Measurements from ENCODE around the gene LRRC3. TPM values are rescaled to one million over a fixed set of nuclear protein-coding genes. Genes with fewer than 3 reads are reported as not detected.
"Not testable (repeated sequence)": the region's sequence is repeated elsewhere in the genome, so short reads cannot be mapped to it uniquely, and the experiment has no call there.

The LRRC3 gene, protein sequence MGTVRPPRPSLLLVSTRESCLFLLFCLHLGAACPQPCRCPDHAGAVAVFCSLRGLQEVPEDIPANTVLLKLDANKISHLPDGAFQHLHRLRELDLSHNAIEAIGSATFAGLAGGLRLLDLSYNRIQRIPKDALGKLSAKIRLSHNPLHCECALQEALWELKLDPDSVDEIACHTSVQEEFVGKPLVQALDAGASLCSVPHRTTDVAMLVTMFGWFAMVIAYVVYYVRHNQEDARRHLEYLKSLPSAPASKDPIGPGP
- polyA plus RNA-seq (ENCODE audit: insufficient read length in 3 of 3): 1 to 10 TPM; 4.6 to 5.6 (median 5.2) TPM
- long read RNA-seq, donor 1, full-length matches to known transcripts: 2 of 2 reads
- long read RNA-seq, donor 1, partial matches to known transcripts: 0 of 2 reads
- long read RNA-seq, donor 1, other reads (novel, unspliced or antisense): 0 of 2 reads
- long read RNA-seq, donor 2, full-length matches to known transcripts: 1 of 1 reads
- long read RNA-seq, donor 2, partial matches to known transcripts: 0 of 1 reads
- long read RNA-seq, donor 2, other reads (novel, unspliced or antisense): 0 of 1 reads
- long read RNA-seq, donor 3, full-length matches to known transcripts: 3 of 3 reads
- long read RNA-seq, donor 3, partial matches to known transcripts: 0 of 3 reads
- long read RNA-seq, donor 3, other reads (novel, unspliced or antisense): 0 of 3 reads
- long read RNA-seq, donor 4, full-length matches to known transcripts: 2 of 2 reads
- long read RNA-seq, donor 4, partial matches to known transcripts: 0 of 2 reads
- long read RNA-seq, donor 4, other reads (novel, unspliced or antisense): 0 of 2 reads
- long read RNA-seq, donor 5, full-length matches to known transcripts: 4 of 4 reads
- long read RNA-seq, donor 5, partial matches to known transcripts: 0 of 4 reads
- long read RNA-seq, donor 5, other reads (novel, unspliced or antisense): 0 of 4 reads
- long read RNA-seq, donor 6, full-length matches to known transcripts: 2 of 2 reads
- long read RNA-seq, donor 6, partial matches to known transcripts: 0 of 2 reads
- long read RNA-seq, donor 6, other reads (novel, unspliced or antisense): 0 of 2 reads
- long read RNA-seq, donor 7, full-length matches to known transcripts: 7 of 7 reads
- long read RNA-seq, donor 7, partial matches to known transcripts: 0 of 7 reads
- long read RNA-seq, donor 7, other reads (novel, unspliced or antisense): 0 of 7 reads
- long read RNA-seq, donor 8, full-length matches to known transcripts: 1 of 6 reads
- long read RNA-seq, donor 8, partial matches to known transcripts: 5 of 6 reads
- long read RNA-seq, donor 8, other reads (novel, unspliced or antisense): 0 of 6 reads
- long read RNA-seq, donor 9, full-length matches to known transcripts: 1 of 1 reads
- long read RNA-seq, donor 9, partial matches to known transcripts: 0 of 1 reads
- long read RNA-seq, donor 9, other reads (novel, unspliced or antisense): 0 of 1 reads
- long read RNA-seq, donor 10, full-length matches to known transcripts: 1 of 1 reads
- long read RNA-seq, donor 10, partial matches to known transcripts: 0 of 1 reads
- long read RNA-seq, donor 10, other reads (novel, unspliced or antisense): 0 of 1 reads
- long read RNA-seq, donor 11: 0 reads
- long read RNA-seq, donor 12, full-length matches to known transcripts: 2 of 2 reads
- long read RNA-seq, donor 12, partial matches to known transcripts: 0 of 2 reads
- long read RNA-seq, donor 12, other reads (novel, unspliced or antisense): 0 of 2 reads
- long read RNA-seq, donor 13, full-length matches to known transcripts: 2 of 2 reads
- long read RNA-seq, donor 13, partial matches to known transcripts: 0 of 2 reads
- long read RNA-seq, donor 13, other reads (novel, unspliced or antisense): 0 of 2 reads
- long read RNA-seq, donor 14, full-length matches to known transcripts: 4 of 4 reads
- long read RNA-seq, donor 14, partial matches to known transcripts: 0 of 4 reads
- long read RNA-seq, donor 14, other reads (novel, unspliced or antisense): 0 of 4 reads
- long read RNA-seq, donor 15, full-length matches to known transcripts: 7 of 7 reads
- long read RNA-seq, donor 15, partial matches to known transcripts: 0 of 7 reads
- long read RNA-seq, donor 15, other reads (novel, unspliced or antisense): 0 of 7 reads
- long read RNA-seq, donor 16, full-length matches to known transcripts: 4 of 4 reads
- long read RNA-seq, donor 16, partial matches to known transcripts: 0 of 4 reads
- long read RNA-seq, donor 16, other reads (novel, unspliced or antisense): 0 of 4 reads

- DNase-seq: peak; percentile 86
Measured at GRCh38 chr21:44454747-44455523, at the start of gene LRRC3. LRRC3 (plus strand) TSS chr21:44455510; CDS start chr21:44456645, 1,135 bp downstream.

GRCh38 chr21:44405948-44406872 lies 49.1 kb upstream of the LRRC3 start:
- DNase-seq: no peak

DNA sequence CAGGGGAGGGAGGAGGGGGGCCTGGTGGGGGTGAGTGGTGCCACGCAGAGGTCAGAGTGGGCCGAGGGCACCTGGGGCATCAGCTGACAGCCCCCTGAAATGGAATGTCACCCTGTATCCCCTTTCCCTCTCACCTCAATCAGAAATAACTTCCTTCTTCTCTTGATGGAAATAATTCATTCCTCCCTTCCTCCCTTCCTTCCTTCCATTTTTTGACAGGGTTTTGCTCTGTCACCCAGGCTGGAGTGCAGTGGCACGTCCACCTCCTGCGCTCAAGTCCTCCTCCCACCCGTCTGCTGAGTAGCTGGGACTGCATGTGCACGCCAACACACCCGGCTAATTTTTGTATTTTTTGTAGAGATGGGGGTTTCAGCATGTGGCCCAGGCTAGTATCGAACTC lies 48.4 kb upstream of the LRRC3 start:
- no peak for DNase-seq

GRCh38 chr21:44407493-44407892 lies 47.8 kb upstream of the LRRC3 start:
- no peak for DNase-seq

DNA sequence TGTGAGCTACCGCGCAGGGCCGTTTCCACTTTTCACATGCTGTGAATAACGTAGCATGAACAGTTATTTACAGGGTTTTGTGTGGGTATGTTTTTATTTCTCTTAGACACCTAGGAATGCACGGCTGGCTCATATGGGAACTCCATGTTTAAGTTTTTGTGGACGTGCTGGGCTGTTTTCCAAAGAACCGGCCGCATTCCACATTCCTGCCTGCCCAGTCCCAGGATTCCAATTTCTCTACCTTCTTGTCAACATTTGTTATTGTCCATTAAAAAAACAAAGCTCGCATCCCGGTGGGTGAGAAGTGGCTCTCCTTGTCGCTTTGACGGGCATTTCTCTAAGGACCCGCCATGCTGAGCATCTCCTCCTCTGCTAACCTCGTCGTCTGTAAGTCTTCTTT lies 47.1 kb upstream of the LRRC3 start:
- DNase-seq: no peak

DNA sequence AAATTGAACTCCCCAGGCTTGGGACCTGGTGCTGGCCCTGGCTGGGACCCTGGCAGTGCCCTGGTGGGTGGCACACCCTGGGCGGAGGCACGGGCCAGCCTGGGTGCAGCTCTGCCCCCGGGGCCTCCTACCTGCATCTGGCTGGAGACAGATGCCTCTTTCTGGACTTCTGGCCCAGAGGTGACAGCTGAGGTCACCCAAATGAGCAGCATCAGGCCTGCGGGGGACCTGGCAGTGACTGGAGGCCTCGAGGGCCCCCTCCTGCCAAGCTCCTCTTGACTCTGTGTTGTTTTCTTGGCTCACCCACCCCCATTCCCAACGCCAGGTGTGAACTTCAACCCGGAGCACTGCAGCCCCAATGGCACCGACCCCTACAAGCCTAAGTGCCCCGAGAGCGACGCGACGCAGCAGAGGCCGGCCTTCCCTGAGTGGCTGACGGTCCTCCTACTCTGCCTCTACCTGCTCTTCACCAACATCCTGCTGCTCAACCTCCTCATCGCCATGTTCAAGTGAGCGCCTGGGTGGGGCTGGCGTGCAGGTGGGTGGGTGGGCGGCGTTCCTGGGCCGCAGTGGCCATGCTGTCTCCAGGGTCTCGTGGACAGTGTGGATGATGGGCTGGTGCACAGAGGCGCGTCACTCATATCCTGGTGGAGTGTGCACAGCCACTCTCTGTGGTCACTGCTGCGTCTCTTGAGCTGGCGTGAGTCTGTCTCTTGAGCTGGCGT lies 41.6 kb upstream of the LRRC3 start:
- no peak for DNase-seq

DNA sequence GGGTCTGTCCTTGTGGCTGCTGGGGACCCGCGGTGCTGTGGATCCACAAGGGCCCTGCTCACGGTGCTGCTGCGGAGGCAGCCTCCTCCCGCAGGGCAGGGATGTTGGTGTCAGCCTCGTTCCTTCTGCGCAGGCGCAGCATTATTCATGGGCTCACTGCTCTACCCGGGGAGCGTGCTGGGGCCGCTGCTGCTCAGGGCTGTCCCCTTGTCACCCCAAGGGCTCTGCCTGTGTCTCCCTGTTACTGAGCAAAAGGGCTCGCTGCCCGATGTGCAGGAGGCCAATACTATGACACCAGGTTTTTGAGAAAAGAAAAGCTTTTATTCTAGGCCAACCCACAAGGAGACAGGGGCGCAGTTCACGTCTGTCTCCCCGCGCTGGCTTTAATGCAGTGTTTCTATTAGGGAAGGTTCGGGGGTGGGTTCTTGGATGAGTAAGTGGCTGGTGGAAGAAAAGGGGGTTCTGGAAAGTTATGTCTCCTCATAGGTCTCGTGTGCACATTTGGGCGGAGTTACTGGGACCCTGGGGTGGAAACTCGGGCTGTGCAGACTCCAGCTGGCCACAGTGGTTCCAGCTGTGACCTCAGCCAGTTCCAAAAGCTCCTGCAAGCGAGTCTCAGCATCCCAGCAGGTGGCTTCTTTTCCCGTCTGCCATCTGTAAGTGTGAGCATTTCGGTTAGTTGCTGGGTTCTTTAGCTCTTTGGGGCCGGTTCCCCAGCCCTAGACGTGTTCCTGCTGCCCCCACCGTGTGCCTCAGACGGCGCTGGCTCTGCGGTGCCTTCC lies 40.8 kb upstream of the LRRC3 start:
- DNase-seq: no peak

GRCh38 chr21:44415073-44416025 lies 40.0 kb upstream of the LRRC3 start:
- no peak for DNase-seq

GRCh38 chr21:44416193-44416592 lies 39.1 kb upstream of the LRRC3 start:
- DNase-seq: no peak

DNA sequence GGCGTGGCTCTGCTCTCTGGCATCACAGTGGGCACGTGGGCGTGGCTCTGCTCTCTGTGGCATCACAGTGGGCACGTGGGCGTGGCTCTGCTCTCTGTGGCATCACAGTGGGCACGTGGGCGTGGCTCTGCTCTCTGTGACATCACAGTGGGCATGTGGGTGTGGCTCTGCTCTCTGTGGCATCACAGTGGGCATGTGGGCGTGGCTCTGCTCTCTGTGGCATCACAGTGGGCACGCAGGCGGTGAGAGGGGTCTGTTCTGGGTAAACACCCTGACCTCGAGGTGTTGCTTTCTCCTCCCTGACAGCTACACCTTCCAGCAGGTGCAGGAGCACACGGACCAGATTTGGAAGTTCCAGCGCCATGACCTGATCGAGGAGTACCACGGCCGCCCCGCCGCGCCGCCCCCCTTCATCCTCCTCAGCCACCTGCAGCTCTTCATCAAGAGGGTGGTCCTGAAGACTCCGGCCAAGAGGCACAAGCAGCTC lies 37.6 kb upstream of the LRRC3 start:
- DNase-seq: not testable (repeated sequence)

GRCh38 chr21:44418108-44418875 lies 37.0 kb upstream of the LRRC3 start:
- no peak for DNase-seq

- no peak for DNase-seq
Measured at GRCh38 chr21:44418876-44419230, 36.5 kb upstream of the LRRC3 start.

- no peak for DNase-seq
Measured at GRCh38 chr21:44419679-44420078, 35.6 kb upstream of the LRRC3 start.
